Activated T-cell treated with anti-CD3 and anti-CD28 coated beads, Interleukin-2, amount 50 U/mL, for 1 hour (primary cell): ENCODE data around the gene ELMOD3.
A peak's percentile ranks its signal among the peaks of the same experiment; 100 is the strongest.
"Not testable (repeated sequence)": the region's sequence is repeated elsewhere in the genome, so short reads cannot be mapped to it uniquely, and the experiment has no call there.

Source experiments
- DNase-seq: peaks from one replicate; pipeline ENCODE4 v3.0.0-alpha.2; 2020

ELMOD3 gene

DNA sequence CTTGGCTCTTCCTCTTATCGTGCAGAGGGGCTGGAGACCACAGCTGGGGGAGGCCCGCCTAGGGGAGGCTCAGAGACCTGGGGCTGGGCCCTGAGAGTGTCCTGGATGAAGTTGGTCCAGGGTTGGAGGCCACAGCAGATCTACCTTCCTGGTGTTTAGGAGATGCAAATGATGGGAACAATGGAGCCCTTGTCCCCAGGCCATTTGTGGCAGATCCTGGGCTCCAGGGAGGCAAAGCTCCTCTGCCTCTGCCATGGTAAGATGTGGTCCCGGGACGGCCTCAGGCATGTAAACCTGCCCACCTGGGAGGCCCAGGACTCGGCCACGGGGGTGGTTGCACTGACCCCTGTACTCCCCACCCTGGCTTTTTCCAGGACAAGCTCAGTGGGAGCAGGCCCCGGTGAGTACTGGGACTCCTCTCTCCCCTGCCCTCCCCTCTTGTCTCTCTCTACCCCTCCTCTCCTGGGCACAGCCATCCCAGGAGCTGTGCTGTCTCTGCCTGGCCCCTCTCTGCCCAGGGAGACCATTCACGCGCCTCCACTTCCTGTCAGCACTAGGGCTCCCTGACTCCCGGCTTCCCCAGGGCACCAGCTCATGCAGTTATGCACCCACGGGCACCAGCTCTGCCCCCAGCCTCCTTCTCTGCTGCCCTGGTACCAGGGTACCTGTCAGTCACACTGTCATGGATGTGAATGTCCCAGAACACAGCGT is 74.8 kb downstream of the ELMOD3 start:
- no peak for DNase-seq

- no peak for DNase-seq
Observed at GRCh38 chr2:85429924-85430289, 75.3 kb downstream of the ELMOD3 start.

DNA sequence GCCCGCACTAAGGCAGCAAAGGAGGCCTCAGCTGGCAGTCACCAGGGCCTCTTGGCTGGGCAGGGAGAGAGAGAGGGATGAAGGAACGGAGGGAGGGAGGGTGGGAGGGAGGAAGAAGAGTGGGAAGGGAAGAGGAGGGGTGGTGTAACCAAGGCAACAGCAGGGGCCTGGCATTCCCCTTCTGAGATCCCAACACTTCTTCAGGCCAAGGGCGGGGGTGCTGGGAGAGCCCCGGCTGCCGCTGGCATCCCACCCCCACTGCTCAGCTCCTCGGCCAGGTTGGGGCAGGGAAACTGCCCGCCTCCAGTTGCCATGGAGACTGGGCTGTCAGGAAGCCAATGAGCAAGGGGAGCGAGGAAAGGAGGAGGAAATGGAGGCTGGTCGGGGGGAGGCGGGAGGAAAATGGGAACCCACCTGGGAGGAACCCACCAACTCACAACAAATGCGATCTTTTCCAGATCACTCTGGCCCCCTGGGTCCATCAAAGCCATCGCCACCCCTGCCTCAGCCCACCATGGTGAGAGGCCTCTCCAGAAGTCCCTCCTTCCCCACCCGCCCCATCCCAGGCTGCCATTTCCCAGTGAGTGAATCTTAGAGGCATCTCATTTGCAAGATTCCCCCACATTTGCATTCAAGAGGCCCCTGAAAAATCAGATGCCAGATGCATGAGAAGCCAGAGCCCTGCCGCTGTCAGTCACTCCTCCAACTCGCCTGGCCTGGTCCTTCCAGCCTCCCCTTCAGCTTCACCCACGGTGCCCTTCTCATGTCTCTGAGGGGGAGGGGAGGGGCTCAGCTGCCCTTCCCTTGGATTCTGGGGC is 76.4 kb downstream of the ELMOD3 start:
- DNase-seq = no peak

- DNase-seq = no peak
Observed at GRCh38 chr2:85431570-85432205, 77.1 kb downstream of the ELMOD3 start.

GRCh38 chr2:85433511-85434089 is 79.0 kb downstream of the ELMOD3 start:
- no peak for DNase-seq

DNA sequence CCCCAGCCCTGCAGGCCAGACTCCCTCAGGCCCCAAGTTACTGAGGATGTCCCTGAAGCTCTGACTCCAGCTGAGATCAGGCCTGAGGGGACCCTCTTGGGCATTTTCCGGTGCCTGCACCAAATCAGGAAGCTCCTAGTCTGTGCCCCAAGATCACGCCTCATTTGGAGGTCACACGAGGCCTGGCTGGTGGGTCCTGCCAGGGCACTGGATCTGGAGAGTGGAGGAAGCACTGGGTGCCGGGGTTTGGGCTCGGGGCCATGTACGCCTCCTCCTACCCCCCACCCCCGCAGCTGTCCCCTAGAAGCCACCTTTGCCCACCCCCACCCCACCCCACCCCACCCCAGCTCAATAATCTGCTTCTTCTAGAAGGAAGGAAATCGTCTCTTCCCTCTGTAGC is 80.1 kb downstream of the ELMOD3 start:
- DNase-seq = no peak

- no peak for DNase-seq
Observed at GRCh38 chr2:85435220-85435958, 80.8 kb downstream of the ELMOD3 start.

DNA sequence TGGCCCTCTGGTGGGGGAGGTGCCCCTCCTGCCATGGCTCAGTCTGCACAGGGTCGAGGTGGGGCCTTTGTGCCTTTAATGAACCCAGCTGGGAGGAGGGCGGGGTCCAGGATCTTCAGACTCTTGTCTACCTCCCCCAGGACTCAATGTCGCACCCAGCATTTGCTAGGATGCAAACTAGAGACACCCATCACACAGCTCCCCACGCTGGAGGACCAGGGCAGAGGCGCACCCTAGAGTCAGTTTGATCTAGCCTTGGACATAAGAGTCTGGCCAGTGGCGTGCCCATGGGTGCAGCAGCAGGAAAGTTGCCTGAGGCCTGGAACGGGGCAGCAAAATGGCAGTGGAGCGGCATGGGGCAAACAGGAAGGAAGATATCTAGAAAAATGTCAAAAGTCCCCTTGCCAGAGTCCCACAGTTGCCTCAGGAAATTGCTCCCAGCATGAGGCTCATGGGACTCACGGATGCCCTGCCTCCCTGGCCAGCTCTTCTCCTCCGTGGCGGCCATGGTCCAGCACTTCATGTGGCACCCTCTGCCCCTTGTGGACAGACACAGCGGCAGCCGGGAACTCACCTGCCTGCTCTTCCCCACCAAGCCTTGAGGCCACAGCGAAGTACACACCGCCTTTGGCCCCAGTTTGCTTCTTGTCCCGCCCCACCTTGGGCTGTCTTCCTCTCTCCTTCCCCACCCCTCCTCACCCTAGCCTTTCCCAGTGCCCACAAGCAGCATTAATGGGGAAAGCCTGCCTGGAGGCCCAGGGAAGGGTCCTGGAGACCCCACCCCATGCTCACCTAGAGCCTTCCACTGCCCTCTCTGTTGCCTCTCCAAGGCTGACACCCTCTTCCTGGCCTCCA is 81.6 kb downstream of the ELMOD3 start:
- no peak for DNase-seq

DNA sequence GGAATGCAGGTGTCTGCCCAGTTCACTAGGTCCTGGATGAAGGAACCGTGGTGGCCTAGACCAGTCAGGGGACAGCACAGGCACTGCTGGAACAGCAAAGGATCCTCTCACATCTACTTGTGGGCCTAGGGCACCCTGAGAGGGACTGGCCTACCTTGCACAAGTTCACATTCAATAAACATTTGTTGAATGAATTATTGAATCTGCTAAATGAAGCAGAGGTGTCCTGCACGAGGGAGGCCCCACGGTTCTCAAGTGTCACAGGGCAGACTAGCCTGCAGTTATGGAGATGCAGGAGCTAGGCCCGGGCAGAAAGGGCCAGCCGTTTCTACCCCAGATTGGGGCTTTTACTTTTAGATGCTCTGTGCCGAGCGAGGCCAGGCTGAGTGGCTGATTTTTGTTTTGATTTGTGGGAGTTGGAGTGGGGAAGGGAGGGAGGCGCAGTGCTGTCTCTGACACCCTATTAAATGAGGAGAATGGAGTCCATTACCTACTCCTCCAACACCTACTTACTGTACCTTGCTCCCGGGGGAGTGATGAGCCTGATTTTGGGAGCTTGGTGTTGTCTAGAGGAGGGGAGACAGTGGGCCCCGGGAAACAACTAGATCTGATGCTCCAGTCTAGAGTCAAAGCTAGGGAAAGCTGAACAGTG is 82.4 kb downstream of the ELMOD3 start:
- DNase-seq = peak; percentile 29

GRCh38 chr2:85437488-85438200 is 83.1 kb downstream of the ELMOD3 start:
- peak; percentile 79 for DNase-seq

DNA sequence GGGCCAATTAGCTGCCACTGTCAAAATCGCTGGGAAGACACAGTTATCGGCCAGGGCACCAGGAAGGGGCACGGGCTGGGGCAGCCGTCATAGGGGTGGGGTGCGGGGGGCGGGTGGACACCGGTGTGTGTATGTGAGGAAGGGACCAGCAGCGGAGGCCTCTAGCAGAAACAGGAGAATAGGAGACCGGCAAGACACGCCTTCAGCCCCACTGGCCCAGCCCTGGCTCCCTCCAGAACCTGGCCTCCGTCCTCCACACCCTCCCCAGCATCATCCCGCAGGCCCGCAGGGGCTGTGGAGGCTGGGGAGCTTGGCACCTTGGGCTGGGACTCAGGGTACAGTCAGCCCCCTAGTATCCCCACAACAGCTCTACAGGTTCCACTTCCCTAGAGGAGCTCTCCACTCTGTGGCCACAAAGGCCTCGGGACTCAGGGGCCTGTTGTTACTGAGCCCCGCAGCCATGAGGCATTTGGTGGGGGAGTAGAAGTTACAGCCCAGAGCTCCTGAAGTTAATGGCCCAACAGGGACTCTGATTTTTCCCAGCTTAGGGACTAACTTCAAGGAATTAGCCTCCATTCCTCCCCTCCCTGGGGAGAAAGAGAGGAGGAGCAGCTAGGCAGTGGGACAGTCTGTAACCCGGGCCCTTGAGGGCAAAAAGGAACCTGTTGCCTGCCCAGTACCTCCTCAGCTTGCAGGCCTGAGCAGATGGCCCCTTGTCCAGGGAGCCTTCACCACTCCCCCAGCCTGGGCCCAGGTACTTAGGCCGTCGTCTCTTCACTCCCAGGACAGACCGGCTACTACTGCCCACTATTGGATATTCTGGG is 83.8 kb downstream of the ELMOD3 start:
- DNase-seq = no peak

DNA sequence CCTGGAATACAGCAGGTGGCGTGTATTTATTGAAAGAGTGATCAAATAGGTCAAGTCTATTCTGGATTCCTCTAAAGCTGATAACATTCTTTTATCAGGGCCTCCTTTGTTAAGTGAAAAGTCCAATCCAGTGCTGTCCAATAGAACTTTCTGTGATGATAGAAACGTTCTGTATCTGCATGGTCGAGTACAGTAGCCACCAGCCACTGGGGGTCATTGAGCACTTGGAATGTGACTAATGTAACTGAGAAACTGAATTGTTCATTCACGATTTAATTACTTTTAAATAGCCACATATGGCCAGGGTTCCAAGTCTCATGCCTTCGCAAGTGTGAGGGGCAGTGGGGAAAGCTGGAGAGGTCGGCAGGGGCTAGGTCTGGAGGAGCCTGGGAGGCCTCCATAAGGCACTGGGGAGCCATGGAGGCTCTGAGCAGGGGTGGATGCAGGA is 84.5 kb downstream of the ELMOD3 start:
- DNase-seq = no peak

- DNase-seq = not testable (repeated sequence)
Observed at GRCh38 chr2:85439569-85439968, 85.0 kb downstream of the ELMOD3 start.

DNA sequence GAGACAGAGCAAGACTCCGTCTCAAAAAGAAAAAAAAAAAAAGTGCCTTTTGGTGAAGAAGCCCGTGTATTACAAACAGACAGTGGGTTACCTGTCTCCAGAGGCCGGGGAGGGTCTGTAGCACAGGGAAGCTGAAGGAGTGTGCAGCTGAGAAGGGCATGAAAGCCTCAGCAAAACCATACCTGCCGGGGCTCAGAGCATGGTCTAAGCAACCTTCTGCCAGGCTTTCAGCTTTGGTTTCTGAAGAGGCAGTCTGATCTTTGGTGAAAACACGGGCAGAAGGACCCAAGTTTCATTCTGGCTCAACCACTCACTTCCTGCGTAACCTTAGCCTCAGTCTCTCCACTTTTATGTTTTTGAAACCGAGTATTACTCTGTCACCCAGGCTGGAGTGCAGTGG is 85.4 kb downstream of the ELMOD3 start:
- no peak for DNase-seq

DNA sequence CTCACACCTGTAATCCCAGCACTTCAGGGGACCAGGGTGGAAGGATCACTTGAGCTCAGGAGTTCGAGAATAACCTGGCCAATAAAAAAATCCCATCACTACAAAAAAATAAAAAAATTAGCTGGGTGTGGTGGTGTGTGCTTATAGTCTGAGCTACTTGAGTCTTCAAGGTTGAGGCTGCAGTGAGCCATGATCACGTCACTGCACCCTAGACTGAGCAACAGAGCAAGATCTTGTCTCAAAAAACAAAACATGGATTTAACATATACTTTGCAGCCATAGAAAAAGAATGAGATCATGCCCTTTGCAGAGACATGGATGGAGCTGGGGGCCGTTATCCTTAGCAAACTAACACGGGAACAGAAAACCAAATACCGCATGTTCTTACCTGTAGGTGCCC is 86.2 kb downstream of the ELMOD3 start:
- no peak for DNase-seq
